ENCODE measurements around the gene CKAP2.
A peak's percentile ranks its signal among the peaks of the same experiment; 100 is the strongest.
"Not testable (repeated sequence)": the region's sequence is repeated elsewhere in the genome, so short reads cannot be mapped to it uniquely, and the experiment has no call there.

CKAP2 gene

DNA sequence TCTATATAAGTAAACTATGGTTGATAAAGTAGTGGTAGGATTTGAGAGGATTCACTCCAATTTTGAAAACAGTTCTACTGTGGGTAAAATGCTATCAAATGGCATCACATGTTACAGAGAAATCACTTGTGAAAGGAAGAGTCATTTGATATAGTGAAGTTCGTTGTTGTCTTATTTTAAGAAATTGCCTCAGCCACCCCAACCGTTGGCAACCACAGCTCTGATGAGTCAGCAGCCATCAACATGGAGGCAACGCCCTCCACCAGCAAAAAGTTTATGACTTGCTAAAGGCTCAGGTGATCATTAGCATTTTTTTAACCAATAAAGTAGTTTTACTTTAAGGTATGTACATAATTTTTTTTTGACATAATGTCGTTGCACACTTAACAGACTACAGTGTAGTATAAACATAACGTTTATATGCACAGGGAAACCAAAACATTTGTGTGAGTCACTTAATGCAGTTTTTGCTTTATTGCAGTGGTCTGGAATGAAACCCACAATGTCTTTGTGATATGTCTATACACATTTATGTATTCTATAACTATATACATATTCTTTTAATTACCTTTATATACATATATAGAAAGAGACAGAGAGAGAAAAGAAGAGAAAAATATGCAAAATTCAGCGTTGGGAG, 58.8 kb downstream of the CKAP2 start:
- not testable (repeated sequence) for H3K4me3 ChIP-seq, H3K27me3 ChIP-seq, H3K36me3 ChIP-seq, H3K4me1 ChIP-seq, H4K20me1 ChIP-seq, H3K9ac ChIP-seq
- Histone ChIP-seq H3K27ac (peak overlapping the region in 6 of 11 experiments; percentile 46 to 78 (median 66); a peak in 11 of 22 replicates), H3K9me3 (replicated peaks in 1 of 11) (peaks cover 5 to 17% (median 12%) of the 10 kb centered on the region in 11 experiments; a peak in 19 of 22 replicates), H3K4me2 (peak overlapping the region in 3 of 11 experiments; percentile 20 to 37 (median 35); a peak in 2 of 22 replicates)

DNA sequence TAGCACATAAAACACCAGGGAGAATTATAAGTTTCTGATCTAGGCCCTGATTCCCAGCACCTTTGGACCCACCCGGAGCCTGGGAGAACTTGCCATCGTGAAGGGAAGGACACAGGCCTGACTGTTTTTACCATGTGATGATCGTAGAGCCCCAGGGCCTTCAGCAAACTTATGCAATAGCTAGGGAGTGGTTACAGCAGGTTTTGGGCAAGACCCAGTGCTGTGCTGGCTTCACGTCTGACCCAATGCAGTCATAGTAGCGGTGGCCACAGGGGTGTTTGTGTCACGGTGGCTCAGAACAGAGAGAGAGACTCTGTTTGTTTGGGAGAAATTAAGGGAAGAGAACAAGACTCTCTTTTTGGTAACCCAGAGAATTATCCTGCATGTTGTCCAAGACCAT, 68.0 kb downstream of the CKAP2 start:
- not testable (repeated sequence) for H3K4me1 ChIP-seq; H3K36me3 ChIP-seq; H3K9me3 ChIP-seq (replicated peaks in 1 of 11); H3K27ac ChIP-seq; H4K20me1 ChIP-seq; H3K4me2 ChIP-seq; H3K4me3 ChIP-seq; H3K27me3 ChIP-seq; H3K9ac ChIP-seq
